Endodermal cell (in vitro differentiated cells): ENCODE measurements around the gene EPS8L2. TPM values are rescaled to one million over a fixed set of nuclear protein-coding genes. Genes with fewer than 3 reads are reported as not detected.
A peak's percentile ranks its signal among the peaks of the same experiment; 100 is the strongest.

Experiments used
- DNase-seq: peaks from one replicate; pipeline ENCODE4 v3.0.0-alpha.2; 2017
- H3K27ac ChIP-seq: 2 replicates; pipeline ENCODE4 v1.5.1; 2013; ENCODE audit warnings: mild to moderate bottlenecking, low read depth, low read length, moderate library complexity
- H3K27me3 ChIP-seq: 2 replicates; pipeline ENCODE4 v1.6.1; 2013; ENCODE audit warnings: mild to moderate bottlenecking, low read length, moderate library complexity; ENCODE audit not compliant: insufficient read depth, control insufficient read depth, poor library complexity, severe bottlenecking
- H3K36me3 ChIP-seq: 2 replicates; pipeline ENCODE4 v1.7.0; 2013; ENCODE audit warnings: mild to moderate bottlenecking, low read length, moderate library complexity; ENCODE audit not compliant: control insufficient read depth, insufficient read depth
- H3K4me1 ChIP-seq: one replicate; pipeline ENCODE4 v1.7.0; 2013; ENCODE audit warnings: low read length; ENCODE audit not compliant: control insufficient read depth, insufficient read depth
- H3K4me3 ChIP-seq: 2 replicates; pipeline ENCODE4 v1.5.1; 2013; ENCODE audit warnings: mild to moderate bottlenecking, low read length, moderate library complexity
- H3K9ac ChIP-seq: 2 replicates; pipeline ENCODE4 v1.6.1; 2013; ENCODE audit warnings: mild to moderate bottlenecking, low read length, moderate library complexity; ENCODE audit not compliant: poor library complexity, severe bottlenecking; ENCODE audit errors: extremely low read depth
- H3K9me3 ChIP-seq: 2 replicates; pipeline ENCODE4 v1.6.1; 2013; ENCODE audit warnings: mild to moderate bottlenecking, low read length, moderate library complexity; ENCODE audit not compliant: control insufficient read depth
- H3K27ac Mint-ChIP-seq: 2 replicates; pipeline ENCODE4 v1.8.0; 2020; ENCODE audit warnings: mixed read lengths
- H3K27me3 Mint-ChIP-seq: 2 replicates; pipeline ENCODE4 v1.8.0; 2021; ENCODE audit warnings: mild to moderate bottlenecking, mixed read lengths; ENCODE audit not compliant: insufficient read depth
- H3K36me3 Mint-ChIP-seq: 2 replicates; pipeline ENCODE4 v1.8.0; 2020; ENCODE audit warnings: low read depth, mixed read lengths
- H3K4me1 Mint-ChIP-seq: 2 replicates; pipeline ENCODE4 v1.8.0; 2020; ENCODE audit warnings: mixed read lengths
- H3K4me3 Mint-ChIP-seq: 2 replicates; pipeline ENCODE4 v1.8.0; 2020; ENCODE audit warnings: mild to moderate bottlenecking, moderate library complexity, mixed read lengths
- H3K9me3 Mint-ChIP-seq: 2 replicates; pipeline ENCODE4 v1.8.0; 2020; ENCODE audit warnings: mild to moderate bottlenecking, mixed read lengths
- CTCF ChIP-seq: fragments of 200-600 bp; sonication (generic); conservative IDR thresholded peaks from 2 replicates; pipeline ENCODE4 v1.5.0; 2021; ENCODE audit warnings: antibody characterized with exemption, mild to moderate bottlenecking
- WGBS, 2 experiments: methylation state at CpG; one replicate each; pipeline versions ENCODE4 v1.1.5 to v1.1.7; 2013; ENCODE audit warnings: missing lambda C conversion rate in 2 of 2, mixed read lengths in 1 of 2; ENCODE audit not compliant: insufficient coverage in 1 of 2, insufficient read length in 1 of 2; 5-methylcytosine and 5-hydroxymethylcytosine counted together
- total RNA-seq, 2 donors: library from RNA; stranded (reverse); fragmentation: NEBNext Ultra II Directional in 1 of 2; extraction: Animal tissue kit (Norgen Biotek cat#: 25700) in 1 of 2; gene quantifications; 2 replicates in 1 of 2; 3 replicates in 1 of 2; pipeline ENCODE4 v1.2.1, GENCODE V29; 2021

EPS8L2 gene
- total RNA-seq, 2 donors from 2014 or later: 26.2 to 28.0 TPM

GRCh38 chr11:763549-764321, 57.7 kb downstream of the EPS8L2 start:
- Histone ChIP-seq H3K9ac (no peak overlapping the region), H3K9me3 (no peaks in the 10 kb centered on the region), H3K4me1 (no peaks in the 10 kb centered on the region), H3K27ac (no peak overlapping the region), H3K4me3 (no peak overlapping the region), H3K36me3 (peaks cover 61% of the 10 kb centered on the region), H3K27me3 (no peaks in the 10 kb centered on the region)
- peak overlapping the region; percentile 58 for H3K27ac Mint-ChIP-seq
- 95 to 98% methylated on average over 11 to 22 of the region's 22 CpGs for WGBS, 2 experiments
- H3K4me3 Mint-ChIP-seq: no peak overlapping the region
- H3K27me3 Mint-ChIP-seq: no peaks in the 10 kb centered on the region
- TF ChIP-seq CTCF: no peak
- H3K36me3 Mint-ChIP-seq: peaks cover 53% of the 10 kb centered on the region
- no peak for DNase-seq
- H3K9me3 Mint-ChIP-seq: no peaks in the 10 kb centered on the region
- H3K4me1 Mint-ChIP-seq: no peaks in the 10 kb centered on the region

GRCh38 chr11:764322-765024, 58.4 kb downstream of the EPS8L2 start:
- 96% methylated on average over 15 to 18 of the region's 18 CpGs for WGBS, 2 experiments
- H3K27ac ChIP-seq: no peak overlapping the region
- peaks cover 56% of the 10 kb centered on the region for H3K36me3 ChIP-seq
- no peaks in the 10 kb centered on the region for H3K4me1 ChIP-seq
- DNase-seq: no peak
- H3K4me3 Mint-ChIP-seq: no peak overlapping the region
- no peak for TF ChIP-seq CTCF
- no peaks in the 10 kb centered on the region for H3K9me3 ChIP-seq
- no peak overlapping the region for H3K4me3 ChIP-seq
- H3K27ac Mint-ChIP-seq: no peak overlapping the region
- H3K27me3 ChIP-seq: no peaks in the 10 kb centered on the region
- peaks cover 56% of the 10 kb centered on the region for H3K36me3 Mint-ChIP-seq
- H3K4me1 Mint-ChIP-seq: no peaks in the 10 kb centered on the region
- no peaks in the 10 kb centered on the region for H3K27me3 Mint-ChIP-seq
- H3K9me3 Mint-ChIP-seq: no peaks in the 10 kb centered on the region
- H3K9ac ChIP-seq: no peak overlapping the region

GRCh38 chr11:765025-765801, 59.2 kb downstream of the EPS8L2 start:
- Histone ChIP-seq H3K4me1 (no peaks in the 10 kb centered on the region), H3K27me3 (no peaks in the 10 kb centered on the region), H3K4me3 (no peak overlapping the region), H3K36me3 (peaks cover 55% of the 10 kb centered on the region), H3K9ac (no peak overlapping the region), H3K27ac (no peak overlapping the region), H3K9me3 (no peaks in the 10 kb centered on the region)
- TF ChIP-seq CTCF: peak; percentile 77
- Mint-ChIP-seq H3K27ac (peak overlapping the region; percentile 64), H3K9me3 (no peaks in the 10 kb centered on the region), H3K36me3 (peaks cover 56% of the 10 kb centered on the region), H3K27me3 (no peaks in the 10 kb centered on the region), H3K4me3 (no peak overlapping the region), H3K4me1 (no peaks in the 10 kb centered on the region)
- 84 to 90% methylated on average over 15 to 19 of the region's 19 CpGs for WGBS, 2 experiments
- peak; percentile 92 for DNase-seq
